Frontal cortex (tissue), 4 donors: Measurements from ENCODE around the gene SZT2. TPM values are rescaled to one million over a fixed set of nuclear protein-coding genes. Genes with fewer than 3 reads are reported as not detected.
"Not testable (repeated sequence)": the region's sequence is repeated elsewhere in the genome, so short reads cannot be mapped to it uniquely, and the experiment has no call there.

Experiments
- DNase-seq, 2 donors: peaks; one replicate each; pipeline ENCODE4 v3.0.0; 2012; ENCODE audit warnings: low spot score in 2 of 2
- FAIRE-seq: peaks from 2 replicates; lab custom pipeline; 2012; peaks lifted over from hg19 to GRCh38; lab: Jason Lieb, UNC
- total RNA-seq: library from RNA; depleted of rRNA; stranded (reverse); fragments of >200 nt; gene quantifications from one replicate; pipeline ENCODE4 v1.2.3, GENCODE V29; 2014
- donor health status: control.
- donor health status: control.
- donor health status: control.

The SZT2 gene
- total RNA-seq, 1 donor from 2014 or later: 19.2 TPM

DNA sequence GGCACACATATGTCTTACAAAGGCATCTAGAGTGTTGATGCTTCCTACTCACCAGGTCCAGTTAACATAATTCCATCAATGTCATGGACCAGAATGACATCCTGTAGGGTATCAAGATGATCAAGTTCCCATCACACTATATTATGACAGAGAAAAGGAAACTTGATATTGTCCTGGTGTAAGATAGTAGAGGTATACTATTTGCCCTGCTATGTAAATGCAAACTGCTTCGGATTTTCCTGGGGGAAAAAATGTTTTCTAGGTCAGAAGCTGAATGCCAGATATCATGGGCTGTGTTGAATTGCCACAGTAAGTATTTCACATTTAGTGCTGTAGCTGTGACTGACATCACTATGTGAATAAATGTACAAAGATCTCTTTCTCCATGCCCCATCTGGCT lies 80.2 kb downstream of the SZT2 start:
- DNase-seq: no peak
- no peak for FAIRE-seq

DNA sequence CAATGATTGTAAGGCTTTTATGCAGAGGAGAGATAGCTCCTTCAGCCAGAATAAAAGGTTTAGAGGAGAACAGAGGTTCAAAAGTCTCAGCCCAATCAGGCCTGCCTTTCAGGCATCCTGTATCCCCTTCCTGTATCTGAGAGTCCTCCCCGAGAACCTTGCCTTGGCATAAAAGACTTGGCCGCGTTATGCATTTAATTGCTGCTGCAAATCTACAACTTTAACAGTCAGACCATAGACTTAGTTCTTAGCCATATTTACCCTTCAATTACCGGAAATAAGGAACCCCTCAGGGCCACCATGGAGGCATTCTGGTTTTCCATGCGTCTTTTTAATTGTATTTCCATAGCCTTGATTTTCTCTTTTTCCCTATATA lies 82.4 kb downstream of the SZT2 start:
- DNase-seq (no peak), FAIRE-seq (no peak)

DNA sequence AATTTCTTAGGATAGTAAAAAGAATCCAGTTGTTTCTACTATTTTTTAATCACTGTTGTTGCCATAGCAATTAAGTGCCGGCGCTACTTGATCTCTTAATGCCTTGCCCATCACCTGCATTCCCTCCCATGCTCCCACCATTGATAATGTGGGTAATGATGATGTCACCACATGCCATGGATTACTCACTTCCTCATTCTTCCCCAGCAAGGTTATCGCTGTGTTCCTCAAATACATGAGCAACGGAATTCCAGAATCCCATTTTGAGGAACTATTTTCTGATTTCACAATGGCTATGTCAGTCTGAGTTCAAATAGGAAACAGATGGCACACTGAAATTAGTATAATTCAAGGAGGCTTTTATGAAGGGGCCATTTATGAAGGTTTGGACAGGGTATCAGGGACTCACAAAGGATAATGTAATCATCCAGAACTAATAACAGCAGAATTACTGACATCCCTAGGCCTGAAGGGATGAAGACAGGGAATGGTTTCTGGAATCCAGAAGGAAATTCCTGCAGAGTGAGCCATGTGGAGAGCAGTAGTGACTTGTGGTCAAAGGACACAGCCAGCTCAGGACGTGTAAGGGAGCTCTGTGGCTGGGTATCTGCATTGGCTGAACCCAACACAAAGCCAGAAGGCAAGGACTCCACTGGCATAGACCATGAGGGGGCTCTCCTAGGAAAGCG lies 82.9 kb downstream of the SZT2 start:
- DNase-seq, FAIRE-seq: not testable (repeated sequence)

DNA sequence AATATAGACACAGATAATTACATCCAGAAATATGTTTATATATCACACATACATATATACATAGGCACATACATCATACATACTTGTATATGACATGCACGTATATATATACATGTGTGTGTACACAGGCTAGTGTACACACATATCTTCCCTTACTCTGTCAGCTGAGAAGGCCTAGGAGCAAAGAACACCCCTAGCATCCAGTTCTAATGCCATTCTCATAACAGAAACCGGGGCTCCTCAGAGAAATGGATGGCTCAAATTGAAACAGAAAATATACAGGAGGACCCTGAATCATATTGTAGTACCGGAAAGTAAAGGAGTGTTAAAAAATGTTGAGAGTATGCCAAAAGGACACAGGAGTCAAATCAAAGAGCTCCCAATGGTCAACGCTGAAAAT lies 83.8 kb downstream of the SZT2 start:
- DNase-seq: no peak
- no peak for FAIRE-seq

DNA sequence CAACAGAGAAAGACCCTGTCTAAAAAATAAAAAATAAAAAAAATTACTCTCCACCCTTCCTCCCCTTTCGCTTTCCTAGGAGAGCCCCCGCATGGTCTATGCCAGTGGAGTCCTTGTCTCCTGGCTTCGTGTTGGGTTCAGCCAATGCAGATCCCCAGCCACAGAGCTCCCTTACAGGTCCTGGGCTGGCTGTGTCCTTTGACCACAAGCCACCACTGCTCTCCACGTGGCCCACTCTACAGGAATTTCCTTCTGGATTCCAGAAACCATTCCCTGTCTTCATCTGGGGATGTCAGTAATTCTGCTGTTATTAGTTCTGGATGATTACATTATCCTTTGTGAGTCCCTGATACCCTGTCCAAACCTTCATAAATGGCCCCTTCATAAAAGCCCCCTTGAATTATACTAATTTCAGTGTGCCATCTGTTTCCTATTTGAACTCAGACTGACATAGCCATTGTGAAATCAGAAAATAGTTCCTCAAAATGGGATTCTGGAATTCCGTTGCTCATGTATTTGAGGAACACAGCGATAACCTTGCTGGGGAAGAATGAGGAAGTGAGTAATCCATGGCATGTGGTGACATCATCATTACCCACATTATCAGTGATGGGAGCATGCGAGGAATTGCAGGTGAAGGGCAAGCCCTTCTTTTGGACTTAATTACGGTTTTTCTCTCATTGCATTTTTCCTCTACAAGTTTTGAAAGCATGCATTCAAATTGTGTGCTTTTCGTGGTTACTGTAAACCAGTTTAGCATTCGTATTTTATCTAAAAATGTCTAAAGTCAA lies 86.1 kb downstream of the SZT2 start:
- FAIRE-seq, DNase-seq: not testable (repeated sequence)

DNA sequence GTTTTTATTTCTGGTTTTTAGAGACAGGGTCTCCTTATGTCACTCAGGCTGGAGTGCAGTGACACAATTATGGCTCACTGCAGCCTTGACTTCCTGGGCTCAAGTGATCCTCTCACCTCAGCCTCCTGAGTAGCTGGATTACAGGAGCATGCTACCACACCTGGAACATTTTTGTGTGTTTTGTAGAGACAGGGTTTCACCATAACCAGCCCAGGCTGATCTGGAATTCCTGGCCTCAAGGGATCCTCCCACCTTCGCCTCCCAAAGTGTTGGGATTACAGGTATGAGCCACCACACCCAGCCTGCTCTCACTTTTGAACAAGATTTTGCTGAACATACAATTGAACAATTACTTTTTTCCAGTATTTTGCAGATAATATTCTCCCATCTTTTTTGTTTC lies 88.0 kb downstream of the SZT2 start:
- DNase-seq: no peak
- FAIRE-seq: no peak

DNA sequence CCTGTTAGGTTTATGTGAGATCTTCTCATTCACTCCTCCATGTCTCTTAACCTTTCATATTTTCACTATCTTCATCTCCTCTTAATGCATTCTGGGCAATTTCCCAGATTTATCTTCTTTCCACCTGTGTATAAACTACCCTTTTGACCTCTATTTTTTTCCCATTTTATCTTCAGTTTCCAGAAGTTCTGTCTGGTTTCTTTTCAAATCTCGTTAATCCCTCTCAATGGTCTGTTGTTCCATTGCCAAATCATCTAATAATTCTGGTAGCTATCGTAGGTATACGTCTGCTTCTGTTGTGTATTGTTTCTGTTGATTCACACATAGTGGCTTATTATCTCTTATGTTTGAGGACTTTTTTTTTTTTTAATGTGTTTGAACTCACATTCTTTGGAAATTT lies 89.7 kb downstream of the SZT2 start:
- FAIRE-seq (no peak), DNase-seq (no peak)

DNA sequence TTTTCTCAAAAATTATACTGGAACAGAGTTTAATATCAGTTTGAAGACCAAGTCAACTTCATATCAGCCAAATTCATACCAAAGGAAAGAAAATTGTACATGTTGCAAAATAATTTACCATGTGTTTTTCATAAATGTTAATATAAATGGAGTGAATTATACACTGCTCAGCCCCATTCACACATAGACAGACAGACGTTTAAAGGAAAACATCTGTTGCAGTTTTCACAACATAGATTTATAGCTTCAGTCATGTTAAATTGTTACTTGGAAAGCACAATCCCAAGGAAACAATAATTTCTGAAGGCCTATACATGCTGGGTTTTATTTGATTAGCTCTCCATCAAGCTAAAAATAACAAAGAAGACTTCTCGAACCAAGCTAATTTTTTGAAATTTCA lies 91.8 kb downstream of the SZT2 start:
- DNase-seq (no peak), FAIRE-seq (no peak)

DNA sequence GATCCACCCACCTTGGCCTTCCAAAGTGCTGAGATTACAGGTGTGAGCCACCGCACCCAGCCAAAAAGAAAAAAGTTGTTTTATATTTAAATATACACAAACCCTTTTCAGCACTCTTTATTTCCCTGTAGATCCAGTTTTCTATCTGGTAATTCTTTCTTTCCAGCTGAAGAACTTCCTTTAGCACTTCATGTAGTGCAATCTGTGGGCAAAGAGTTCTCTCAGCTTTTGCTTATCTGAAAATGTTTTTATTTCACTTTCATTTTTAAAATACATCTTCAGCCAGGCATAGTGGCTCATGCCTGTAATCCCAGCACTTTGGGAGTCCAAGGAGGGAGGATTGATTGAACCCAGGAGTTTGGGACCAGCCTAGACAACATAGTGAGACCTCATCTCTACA lies 92.5 kb downstream of the SZT2 start:
- FAIRE-seq: no peak
- DNase-seq: no peak

DNA sequence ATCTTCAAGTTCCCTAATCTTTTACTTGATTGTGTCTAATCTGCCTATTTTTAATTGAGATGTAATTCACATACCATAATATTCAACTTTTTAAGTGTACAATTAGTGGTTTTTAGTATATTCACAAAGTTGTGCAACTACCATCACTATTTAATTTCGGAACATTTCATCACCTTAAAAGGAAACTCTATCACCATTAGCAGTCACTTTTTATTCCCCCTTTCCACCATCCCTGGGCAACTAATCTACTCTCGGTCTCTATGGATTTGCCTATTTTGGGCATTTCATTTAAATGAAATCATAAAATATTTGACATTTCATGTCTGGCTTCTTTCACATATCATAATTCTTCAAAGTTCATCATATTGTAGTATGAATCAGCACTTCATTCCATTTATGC lies 94.7 kb downstream of the SZT2 start:
- FAIRE-seq (no peak), DNase-seq (no peak)

DNA sequence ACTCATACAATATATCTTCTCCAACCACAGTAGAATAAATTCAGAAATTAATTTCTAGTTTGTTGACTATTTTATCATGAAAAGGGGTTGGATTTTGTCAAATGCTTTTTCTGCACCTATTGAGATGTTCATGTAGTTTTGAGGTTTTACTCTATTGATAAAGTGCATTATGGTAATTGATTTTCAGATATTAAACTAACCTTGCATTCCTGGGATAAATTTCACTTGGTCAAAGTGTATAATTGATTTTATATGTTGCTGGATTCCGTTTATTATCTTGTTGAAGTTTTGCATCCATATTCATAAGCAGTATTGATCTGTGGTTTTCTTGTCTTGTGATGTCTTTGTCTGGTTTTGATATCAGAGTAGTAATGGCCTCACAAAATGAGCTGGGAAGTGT lies 98.5 kb downstream of the SZT2 start:
- FAIRE-seq (no peak), DNase-seq (no peak)

DNA sequence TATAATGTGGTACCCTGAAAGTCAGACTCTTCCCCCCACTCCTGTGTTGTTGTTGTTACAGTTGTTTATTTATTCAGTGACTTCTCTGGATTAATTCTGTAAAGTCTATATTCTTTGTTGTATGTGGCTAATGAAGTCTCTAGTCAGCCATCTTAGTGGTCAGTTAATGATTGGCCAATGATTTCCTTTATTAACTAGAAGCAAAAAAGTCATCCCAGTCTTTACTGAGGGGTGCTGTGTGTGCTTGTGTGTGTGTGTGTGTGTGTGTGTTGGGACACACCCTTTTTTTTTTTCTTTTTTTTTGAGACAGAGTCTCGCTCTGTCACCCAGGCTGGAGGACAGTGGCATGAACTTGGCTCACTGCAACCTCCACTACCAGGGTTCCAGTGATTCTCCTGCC lies 101.4 kb downstream of the SZT2 start:
- DNase-seq (no peak), FAIRE-seq (no peak)

DNA sequence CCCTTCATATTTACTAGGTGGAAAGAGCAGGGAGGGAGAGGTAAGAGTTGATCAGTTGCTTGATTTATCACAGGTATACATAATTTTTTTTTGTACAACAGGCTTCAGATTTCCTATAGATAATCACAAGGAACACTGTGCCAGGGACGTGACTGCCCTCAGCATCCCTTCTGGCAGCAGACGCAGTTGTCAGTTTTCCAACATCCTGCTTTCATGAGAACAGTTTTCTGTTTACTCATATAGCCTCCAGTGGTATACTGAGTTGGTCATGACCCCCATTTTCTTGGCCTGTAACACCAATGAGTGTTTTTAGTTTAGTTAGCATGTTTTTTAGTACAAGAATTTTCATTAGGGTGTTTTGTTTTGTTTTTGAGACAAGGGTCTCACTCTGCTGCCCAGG lies 103.1 kb downstream of the SZT2 start:
- FAIRE-seq (no peak), DNase-seq (no peak)

DNA sequence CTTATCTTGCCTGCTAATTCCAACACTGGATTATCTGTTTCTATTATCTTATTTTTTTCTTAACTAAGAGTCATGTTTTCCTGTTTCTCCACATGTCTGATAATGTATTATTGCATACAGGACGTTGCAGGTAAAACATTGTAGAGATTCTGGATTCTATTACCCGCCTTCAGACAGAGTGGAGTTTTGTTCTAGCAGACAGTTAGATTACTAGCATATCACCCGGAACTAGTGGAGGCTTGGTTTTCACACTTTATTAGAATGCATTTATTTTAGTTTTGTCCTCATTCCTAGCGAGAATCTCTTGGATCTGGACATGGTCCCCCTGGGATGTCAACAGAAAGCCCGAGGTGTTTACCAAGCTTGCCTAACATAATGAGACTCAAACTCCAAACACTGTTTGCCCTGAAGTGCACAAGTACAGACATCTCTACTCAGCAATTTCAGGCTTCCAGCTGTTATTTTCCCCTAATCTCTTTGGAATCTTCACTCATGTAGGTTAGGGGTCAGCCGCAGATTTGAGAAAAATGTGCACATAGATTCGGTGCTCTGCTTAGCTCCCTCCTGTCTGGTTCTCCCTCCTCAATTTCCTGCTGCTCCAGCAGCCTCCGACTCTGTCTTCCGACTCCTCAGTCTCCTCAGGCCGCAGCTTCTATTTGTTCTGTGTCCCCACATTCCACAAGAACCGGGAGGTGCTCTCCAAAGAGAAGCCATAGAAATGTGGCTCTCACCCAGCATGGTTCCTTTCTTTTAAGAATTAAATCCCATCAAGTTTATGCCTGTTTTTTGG lies 104.2 kb downstream of the SZT2 start:
- no peak for FAIRE-seq
- no peak for DNase-seq

DNA sequence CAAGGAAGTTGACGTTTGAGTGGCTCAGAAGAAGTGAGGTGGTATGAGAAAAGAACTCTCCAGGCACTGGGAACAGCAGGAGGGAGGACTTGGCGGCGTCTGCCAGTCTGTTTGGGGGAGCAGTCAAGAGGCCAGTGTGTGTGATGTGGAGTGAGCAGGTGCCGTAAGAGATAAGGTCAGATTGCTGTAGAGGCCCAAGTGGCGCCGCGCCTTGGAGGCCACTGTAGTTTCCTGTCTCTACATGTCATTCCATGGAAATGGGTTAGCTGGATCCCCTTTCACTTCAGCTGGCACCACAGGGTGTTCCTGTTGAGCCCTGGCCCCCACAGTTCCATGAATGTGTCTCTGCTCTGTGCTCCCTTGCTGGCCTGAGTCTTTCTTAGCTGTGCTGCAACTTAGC lies 105.5 kb downstream of the SZT2 start:
- FAIRE-seq: no peak
- DNase-seq: no peak

DNA sequence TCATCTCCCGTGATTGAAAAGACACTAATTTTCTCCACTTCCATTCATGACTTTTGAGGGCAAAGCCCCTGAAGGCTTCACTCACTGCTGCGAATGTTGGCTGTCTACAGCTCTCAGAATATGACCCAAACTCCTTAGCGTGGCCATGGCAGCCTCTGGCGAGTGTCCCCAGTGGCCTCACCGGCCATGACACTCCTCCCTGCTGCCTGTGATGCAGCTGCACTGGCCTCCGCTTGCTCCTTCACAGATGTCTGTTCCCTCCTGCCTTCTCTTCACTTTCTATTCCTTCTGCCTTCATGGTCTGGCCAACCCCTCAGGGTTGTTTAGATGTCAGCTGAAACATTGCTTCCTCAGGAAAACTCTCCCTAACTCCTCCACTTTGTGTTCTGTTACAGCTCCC lies 110.2 kb downstream of the SZT2 start:
- no peak for DNase-seq
- no peak for FAIRE-seq

DNA sequence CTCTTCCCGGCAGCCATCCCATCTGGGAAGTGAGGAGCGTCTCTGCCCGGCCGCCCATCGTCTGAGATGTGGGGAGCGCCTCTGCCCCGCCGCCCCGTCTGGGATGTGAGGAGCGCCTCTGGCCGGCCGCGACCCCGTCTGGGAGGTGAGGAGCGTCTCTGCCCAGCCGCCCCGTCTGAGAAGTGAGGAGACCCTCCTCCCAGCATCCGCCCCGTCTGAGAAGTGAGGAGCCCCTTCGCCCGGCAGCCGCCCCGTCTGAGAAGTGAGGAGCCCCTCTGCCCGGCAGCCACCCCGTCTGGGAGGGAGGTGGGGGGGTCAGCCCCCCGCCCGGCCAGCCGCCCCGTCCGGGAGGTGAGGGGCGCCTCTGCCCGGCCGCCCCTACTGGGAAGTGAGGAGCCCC lies 112.1 kb downstream of the SZT2 start:
- FAIRE-seq, DNase-seq: not testable (repeated sequence)

DNA sequence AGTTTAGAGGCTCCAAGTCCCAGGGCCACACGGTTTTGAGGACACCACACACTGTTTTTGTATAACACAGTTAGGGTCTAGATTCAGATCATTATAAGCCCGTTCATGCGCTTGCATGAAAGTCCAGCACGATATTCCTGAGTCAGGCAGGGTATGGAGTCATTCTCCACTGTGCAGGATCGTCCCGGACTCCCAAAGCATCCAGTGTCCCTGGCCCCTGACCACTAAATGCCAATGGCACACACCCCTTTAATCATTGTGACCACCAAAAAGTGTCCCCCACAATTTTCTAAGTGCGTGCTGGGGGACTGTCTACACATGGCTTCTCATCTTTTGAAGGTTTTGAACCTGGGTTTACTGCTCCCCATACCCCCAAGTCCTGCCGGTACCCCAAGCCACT lies 113.8 kb downstream of the SZT2 start:
- DNase-seq (no peak), FAIRE-seq (no peak)
